ENCODE data around the gene COL8A1.

DNA sequence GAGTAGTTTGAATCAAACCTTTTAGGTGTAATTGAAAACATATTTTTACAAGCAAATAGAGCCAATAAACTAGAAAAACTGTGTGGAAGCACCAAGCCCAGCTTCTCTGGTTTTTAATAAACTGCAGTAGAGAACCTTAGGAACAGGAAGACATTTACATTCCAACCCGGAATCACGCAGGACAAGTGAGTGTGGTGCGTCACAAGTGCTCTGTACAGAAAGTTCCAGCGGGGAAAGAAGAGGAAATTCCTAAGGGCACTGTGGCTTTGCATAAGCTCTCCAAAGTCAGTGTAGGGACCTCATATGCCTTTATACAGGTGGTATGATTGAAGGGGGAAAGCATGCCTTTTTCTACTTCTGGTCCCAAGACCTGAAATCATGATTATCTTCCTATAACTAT is 21.6 kb downstream of the COL8A1 start:
- TF ChIP-seq POLR2AphosphoS5 (IDR thresholded peaks at IDR 0.05; ENCODE audit: low read depth, low read length) (no peak), TAF1 (IDR thresholded peaks at IDR 0.05; ENCODE audit: borderline replicate concordance, low read depth, low read length) (no peak)
